ENCODE measurements around the gene PELO.

The PELO gene

GRCh38 chr5:52787600-52788504, at the start of gene PELO, which contains the start of gene ITGA1:
Gene PELO (plus strand): TSS chr5:52787916. CDS start chr5:52800395, 12,479 bp downstream.
Gene ITGA1 (plus strand): TSS chr5:52787916. CDS start chr5:52788354, 438 bp downstream.
- CTCF ChIA-PET, result interaction anchor here (0.6 to 4.2 kb wide), 14 partner anchors 8 to 236 kb away, joined by 3 to 20 read pairs (median 4); no protein-coding TSS in a partner anchor
- POLR2A ChIA-PET, result interaction anchor here (0.7 to 5.2 kb wide), 8 partner anchors 9 to 1300 kb away, joined by 3 to 57 read pairs (median 4); no protein-coding TSS in a partner anchor
- no peaks in the 10 kb centered on the region for H3K4me1 ChIP-seq (ENCODE audit: control insufficient read depth, insufficient read depth, low read length)
- no peaks in the 10 kb centered on the region for H3K9me3 ChIP-seq (ENCODE audit: control insufficient read depth, insufficient read depth, low read depth, low read length)
- H3K4me3 ChIP-seq (ENCODE audit: low read depth, low read length), result peak within 1 kb of the TSS; percentile 77
- H3K27ac ChIP-seq (ENCODE audit: extremely low read depth, low read depth, low read length), result peak within 1 kb of the TSS; percentile 80
- no peaks in the 10 kb centered on the region for H3K36me3 ChIP-seq (ENCODE audit: control insufficient read depth in 2 of 2, insufficient read depth in 1 of 2, low read length in 2 of 2)
- TF ChIP-seq ZBTB11 (tag by site-specific recombination; conservative IDR thresholded peaks at IDR 0.05; ENCODE audit: low read depth) (peak; percentile 32; the same call in 1 of the 2 replicates), ZFP41 (tag by site-specific recombination; IDR thresholded peaks at IDR 0.05; ENCODE audit: borderline replicate concordance) (no peak), OSR2 (tag by site-specific recombination; IDR thresholded peaks at IDR 0.05) (no peak), TSHZ1 (tag by site-specific recombination; IDR thresholded peaks at IDR 0.05; ENCODE audit: borderline replicate concordance) (no peak), ZNF155 (tag by site-specific recombination; IDR thresholded peaks at IDR 0.05) (no peak), KLF10 (tag by site-specific recombination; IDR thresholded peaks at IDR 0.05) (0 out of 2 replicates have a peak, but pooled peaks have one; percentile 5), ZNF311 (tag by site-specific recombination; IDR thresholded peaks at IDR 0.05; ENCODE audit: borderline replicate concordance) (no peak), IKZF3 (tag by site-specific recombination; IDR thresholded peaks at IDR 0.05) (peak; percentile 43; the same call in 1 of the 2 replicates), SP2 (tag by site-specific recombination; IDR thresholded peaks at IDR 0.05) (peak; percentile 82), SCRT2 (tag by site-specific recombination; IDR thresholded peaks at IDR 0.05) (0 out of 2 replicates have a peak, but pooled peaks have one; percentile 12), ZNF24 (tag by site-specific recombination; IDR thresholded peaks at IDR 0.05) (peak; percentile 49; the same call in 1 of the 2 replicates), ZNF639 (tag by site-specific recombination; IDR thresholded peaks at IDR 0.05) (no peak), ZNF341 (tag by site-specific recombination; IDR thresholded peaks at IDR 0.05; ENCODE audit: low read depth) (peak; percentile 67; the same call in 1 of the 2 replicates), WT1 (tag by site-specific recombination; IDR thresholded peaks at IDR 0.05) (peak; percentile 31; the same call in 1 of the 2 replicates), ZBTB20 (tag by site-specific recombination; IDR thresholded peaks at IDR 0.05) (peak; percentile 93), ZNF561 (tag by site-specific recombination; IDR thresholded peaks at IDR 0.05; ENCODE audit: borderline replicate concordance) (peak; percentile 64; the same call in 1 of the 2 replicates), SP7 (tag by site-specific recombination; IDR thresholded peaks at IDR 0.05) (peak; percentile 28; the same call in 1 of the 2 replicates), ZNF596 (tag by site-specific recombination; IDR thresholded peaks at IDR 0.05) (peak; percentile 61; the same call in 1 of the 2 replicates), ZBTB17 (tag by site-specific recombination; IDR thresholded peaks at IDR 0.05) (peak; percentile 95), ZNF366 (tag by site-specific recombination; conservative IDR thresholded peaks at IDR 0.05) (peak; percentile 81)
- TF ChIP-seq, protein P1, sequence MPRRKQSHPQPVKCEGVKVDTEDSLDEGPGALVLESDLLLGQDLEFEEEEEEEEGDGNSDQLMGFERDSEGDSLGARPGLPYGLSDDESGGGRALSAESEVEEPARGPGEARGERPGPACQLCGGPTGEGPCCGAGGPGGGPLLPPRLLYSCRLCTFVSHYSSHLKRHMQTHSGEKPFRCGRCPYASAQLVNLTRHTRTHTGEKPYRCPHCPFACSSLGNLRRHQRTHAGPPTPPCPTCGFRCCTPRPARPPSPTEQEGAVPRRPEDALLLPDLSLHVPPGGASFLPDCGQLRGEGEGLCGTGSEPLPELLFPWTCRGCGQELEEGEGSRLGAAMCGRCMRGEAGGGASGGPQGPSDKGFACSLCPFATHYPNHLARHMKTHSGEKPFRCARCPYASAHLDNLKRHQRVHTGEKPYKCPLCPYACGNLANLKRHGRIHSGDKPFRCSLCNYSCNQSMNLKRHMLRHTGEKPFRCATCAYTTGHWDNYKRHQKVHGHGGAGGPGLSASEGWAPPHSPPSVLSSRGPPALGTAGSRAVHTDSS (tag by site-specific recombination; IDR thresholded peaks at IDR 0.05), result no peak
- TF ChIP-seq, protein P2, sequence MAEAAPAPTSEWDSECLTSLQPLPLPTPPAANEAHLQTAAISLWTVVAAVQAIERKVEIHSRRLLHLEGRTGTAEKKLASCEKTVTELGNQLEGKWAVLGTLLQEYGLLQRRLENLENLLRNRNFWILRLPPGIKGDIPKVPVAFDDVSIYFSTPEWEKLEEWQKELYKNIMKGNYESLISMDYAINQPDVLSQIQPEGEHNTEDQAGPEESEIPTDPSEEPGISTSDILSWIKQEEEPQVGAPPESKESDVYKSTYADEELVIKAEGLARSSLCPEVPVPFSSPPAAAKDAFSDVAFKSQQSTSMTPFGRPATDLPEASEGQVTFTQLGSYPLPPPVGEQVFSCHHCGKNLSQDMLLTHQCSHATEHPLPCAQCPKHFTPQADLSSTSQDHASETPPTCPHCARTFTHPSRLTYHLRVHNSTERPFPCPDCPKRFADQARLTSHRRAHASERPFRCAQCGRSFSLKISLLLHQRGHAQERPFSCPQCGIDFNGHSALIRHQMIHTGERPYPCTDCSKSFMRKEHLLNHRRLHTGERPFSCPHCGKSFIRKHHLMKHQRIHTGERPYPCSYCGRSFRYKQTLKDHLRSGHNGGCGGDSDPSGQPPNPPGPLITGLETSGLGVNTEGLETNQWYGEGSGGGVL (tag by site-specific recombination; IDR thresholded peaks at IDR 0.05), result peak; percentile 57; the same call in 1 of the 2 replicates

All from HEK293 (cell line).